Measurements from ENCODE around the gene MAGEE2.
A peak's percentile ranks its signal among the peaks of the same experiment; 100 is the strongest.
"Not testable (repeated sequence)": the region's sequence is repeated elsewhere in the genome, so short reads cannot be mapped to it uniquely, and the experiment has no call there.

The MAGEE2 gene, protein sequence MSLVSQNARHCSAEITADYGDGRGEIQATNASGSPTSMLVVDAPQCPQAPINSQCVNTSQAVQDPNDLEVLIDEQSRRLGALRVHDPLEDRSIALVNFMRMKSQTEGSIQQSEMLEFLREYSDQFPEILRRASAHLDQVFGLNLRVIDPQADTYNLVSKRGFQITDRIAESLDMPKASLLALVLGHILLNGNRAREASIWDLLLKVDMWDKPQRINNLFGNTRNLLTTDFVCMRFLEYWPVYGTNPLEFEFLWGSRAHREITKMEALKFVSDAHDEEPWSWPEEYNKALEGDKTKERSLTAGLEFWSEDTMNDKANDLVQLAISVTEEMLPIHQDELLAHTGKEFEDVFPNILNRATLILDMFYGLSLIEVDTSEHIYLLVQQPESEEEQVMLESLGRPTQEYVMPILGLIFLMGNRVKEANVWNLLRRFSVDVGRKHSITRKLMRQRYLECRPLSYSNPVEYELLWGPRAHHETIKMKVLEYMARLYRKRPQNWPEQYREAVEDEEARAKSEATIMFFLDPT

GRCh38 chrX:75784680-75785491 is at the start of gene MAGEE2:
TSS of gene MAGEE2 (minus strand) at chrX:75785254. CDS start at chrX:75785051, 203 bp downstream.
- DNase-seq: no peak

DNA sequence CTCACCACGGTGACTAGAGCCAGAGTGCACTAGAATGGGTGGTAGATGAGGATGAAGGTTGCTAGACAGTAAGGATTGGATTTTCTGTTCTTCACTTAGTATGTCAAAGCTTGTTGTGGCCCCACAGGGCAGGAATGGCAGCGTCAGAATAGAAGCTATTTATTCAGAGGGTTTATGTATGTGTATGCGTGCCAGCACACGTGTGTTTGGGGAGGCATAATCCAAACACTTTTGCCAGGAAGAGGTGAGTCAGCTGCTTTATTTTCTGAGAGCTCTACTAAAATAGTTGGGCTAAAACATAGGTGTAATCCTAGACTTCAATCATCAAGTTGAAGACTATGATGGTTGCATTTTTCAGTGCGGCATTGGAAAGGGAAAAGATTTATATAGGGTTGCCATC is 1.2 kb upstream of the MAGEE2 start:
- DNase-seq: no peak

DNA sequence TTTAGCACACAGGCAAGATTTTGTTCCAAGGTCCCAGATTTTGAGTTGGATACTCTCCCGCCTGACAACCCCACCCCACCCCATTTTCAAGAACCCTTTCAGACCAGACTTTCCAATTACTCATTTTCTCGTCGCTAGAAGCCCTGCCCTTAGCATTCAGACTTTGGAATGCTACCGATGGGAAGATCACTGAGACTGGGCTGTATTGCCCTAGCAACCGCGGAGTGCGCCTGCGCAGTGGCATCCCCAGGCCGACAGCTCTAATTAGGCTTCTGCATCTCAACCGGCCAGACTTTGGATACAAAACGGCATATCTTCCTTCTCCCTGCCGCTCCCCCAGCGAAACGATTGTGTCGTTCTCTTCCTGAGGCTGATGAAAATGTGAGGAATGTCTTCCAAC is 3.4 kb downstream of the MAGEE2 start:
- DNase-seq: no peak

GRCh38 chrX:75768063-75768462 is 17.0 kb downstream of the MAGEE2 start:
- DNase-seq: not testable (repeated sequence)

DNA sequence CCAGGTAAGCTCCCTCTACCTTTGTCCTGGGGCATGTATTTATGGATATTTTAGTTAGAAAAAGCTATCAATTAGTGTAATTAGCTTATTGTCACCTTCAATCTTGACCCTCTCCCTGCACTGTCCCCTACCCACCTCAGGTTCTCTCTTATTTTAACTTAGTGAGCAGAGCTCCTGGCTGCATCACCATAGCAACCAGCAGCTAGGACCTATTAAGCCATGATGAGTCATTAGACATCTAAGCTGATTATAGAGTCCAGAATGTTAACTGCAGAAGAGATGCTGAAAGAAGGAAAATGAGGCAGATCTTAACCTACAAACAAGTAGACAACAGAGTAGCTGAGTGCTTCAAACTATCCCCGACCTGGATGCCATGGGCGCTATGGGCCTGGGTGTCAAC is 36.6 kb downstream of the MAGEE2 start:
- DNase-seq: no peak

GRCh38 chrX:75746891-75747639 is 38.0 kb downstream of the MAGEE2 start:
- DNase-seq: peak; percentile 1

Data from KG1 (cell line).